Vagina (tissue), 2 donors: ENCODE results near the gene ANO9. TPM values are rescaled to one million over a fixed set of nuclear protein-coding genes. Genes with fewer than 3 reads are reported as not detected.

Source experiments
- DNase-seq, 2 donors: peaks; one replicate each; pipeline ENCODE4 v3.0.0-alpha.2; 2017; ENCODE audit errors: extremely low spot score in 2 of 2
- H3K27ac ChIP-seq: fragments of 200-600 bp; sonication (generic); one replicate; pipeline ENCODE4 v1.5.1; 2019
- H3K27me3 ChIP-seq: fragments of 200-600 bp; sonication (generic); one replicate; pipeline ENCODE4 v1.5.1; 2019
- H3K36me3 ChIP-seq, 2 donors: fragments of 200-600 bp; sonication (generic); one replicate each; pipeline ENCODE4 v1.5.1; 2017 to 2019
- H3K4me1 ChIP-seq: fragments of 200-600 bp; sonication (generic); one replicate; pipeline ENCODE4 v1.5.1; 2019
- H3K4me3 ChIP-seq, 2 donors: fragments of 200-600 bp; sonication (generic); 1 replicate in 1 of 2; 2 replicates in 1 of 2; pipeline ENCODE4 v1.5.1; 2016 to 2019
- H3K9me3 ChIP-seq: fragments of 200-600 bp; sonication (generic); one replicate; pipeline ENCODE4 v1.5.1; 2019
- POLR2A ChIP-seq, 2 donors: fragments of 450-650 bp; IDR thresholded peaks; one replicate each; pipeline ENCODE4 v1.6.1; 2017; ENCODE audit warnings: antibody characterized with exemption in 2 of 2, mild to moderate bottlenecking in 2 of 2, moderate library complexity in 2 of 2
- POLR2AphosphoS5 ChIP-seq, 2 donors: sonication (generic); formaldehyde crosslinking; IDR thresholded peaks; one replicate each; pipeline ENCODE4 v1.9.0; 2017; ENCODE audit warnings: antibody characterized with exemption in 2 of 2, mild to moderate bottlenecking in 2 of 2, low read depth in 1 of 2; ENCODE audit not compliant: insufficient read depth in 1 of 2
- intact Hi-C: fragments of 100-400 bp; cut with DNase I; formaldehyde crosslinking; loops from one replicate; pipeline ENCODE4 v1.15.1; 2023
- total RNA-seq: library from RNA; depleted of rRNA; stranded (reverse); fragments of >200 nt; gene quantifications from one replicate; pipeline ENCODE4 v1.2.3, GENCODE V29; 2016
- TF ChIP-seq, protein P1 (sequence below), 3 experiments: fragments of 450-650 bp in 2 of 3; fragments of 200-600 bp in 1 of 3; sonication (generic) in 1 of 3; IDR thresholded peaks; one replicate each; pipeline ENCODE4 v1.5.1; 2017 to 2019; ENCODE audit warnings: antibody characterized with exemption in 3 of 3, mild to moderate bottlenecking in 2 of 3, moderate library complexity in 2 of 3

Gene ANO9
- total RNA-seq, 1 donor from 2014 or later = 12.0 TPM

DNA sequence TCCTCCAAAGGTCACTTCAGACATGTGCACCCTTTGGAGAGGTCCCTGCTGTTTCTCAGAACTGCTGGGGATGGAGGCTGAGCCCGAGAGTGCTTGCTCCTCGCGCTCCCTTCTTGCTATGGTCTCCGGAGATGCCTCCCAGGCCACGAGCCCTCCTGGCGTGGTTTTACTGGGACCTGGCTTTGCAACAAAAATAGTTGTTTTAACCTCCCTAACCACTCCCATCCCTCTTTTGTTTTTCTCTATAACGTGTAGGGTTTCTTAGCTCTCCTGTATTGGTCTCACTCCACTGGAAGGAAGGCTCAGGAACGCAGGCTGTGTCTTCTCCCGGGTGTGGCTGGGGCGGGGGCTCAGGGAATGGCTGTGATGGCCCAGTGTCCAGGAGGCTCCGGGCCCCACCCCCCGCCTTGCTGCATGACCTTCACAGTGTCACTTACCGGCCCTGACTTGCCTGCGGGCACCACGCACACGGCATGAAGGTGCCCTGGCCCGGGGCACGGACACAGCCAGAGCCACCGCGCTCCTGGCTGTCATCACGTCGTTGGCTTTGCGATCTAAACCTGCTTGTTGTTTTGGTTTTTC lies 13.8 kb upstream of the ANO9 start:
- no peak overlapping the region for H3K27ac ChIP-seq
- H3K4me1 ChIP-seq = peaks cover 13% of the 10 kb centered on the region
- DNase-seq = no peak
- no peak overlapping the region for H3K4me3 ChIP-seq
- intact Hi-C loops = no loop called here
- H3K36me3 ChIP-seq = peaks cover 0 to 18% of the 10 kb centered on the region in 2 donors
- TF ChIP-seq, protein P1, sequence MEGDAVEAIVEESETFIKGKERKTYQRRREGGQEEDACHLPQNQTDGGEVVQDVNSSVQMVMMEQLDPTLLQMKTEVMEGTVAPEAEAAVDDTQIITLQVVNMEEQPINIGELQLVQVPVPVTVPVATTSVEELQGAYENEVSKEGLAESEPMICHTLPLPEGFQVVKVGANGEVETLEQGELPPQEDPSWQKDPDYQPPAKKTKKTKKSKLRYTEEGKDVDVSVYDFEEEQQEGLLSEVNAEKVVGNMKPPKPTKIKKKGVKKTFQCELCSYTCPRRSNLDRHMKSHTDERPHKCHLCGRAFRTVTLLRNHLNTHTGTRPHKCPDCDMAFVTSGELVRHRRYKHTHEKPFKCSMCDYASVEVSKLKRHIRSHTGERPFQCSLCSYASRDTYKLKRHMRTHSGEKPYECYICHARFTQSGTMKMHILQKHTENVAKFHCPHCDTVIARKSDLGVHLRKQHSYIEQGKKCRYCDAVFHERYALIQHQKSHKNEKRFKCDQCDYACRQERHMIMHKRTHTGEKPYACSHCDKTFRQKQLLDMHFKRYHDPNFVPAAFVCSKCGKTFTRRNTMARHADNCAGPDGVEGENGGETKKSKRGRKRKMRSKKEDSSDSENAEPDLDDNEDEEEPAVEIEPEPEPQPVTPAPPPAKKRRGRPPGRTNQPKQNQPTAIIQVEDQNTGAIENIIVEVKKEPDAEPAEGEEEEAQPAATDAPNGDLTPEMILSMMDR (IDR thresholded peaks at IDR 0.05) = no peak
- no peak for TF ChIP-seq POLR2AphosphoS5 (IDR thresholded peaks at IDR 0.05; ENCODE audit: insufficient read depth in 1 of 2, low read depth in 1 of 2)
- no peak for TF ChIP-seq POLR2A (IDR thresholded peaks at IDR 0.05)
- no peaks in the 10 kb centered on the region for H3K9me3 ChIP-seq
- no peaks in the 10 kb centered on the region for H3K27me3 ChIP-seq

DNA sequence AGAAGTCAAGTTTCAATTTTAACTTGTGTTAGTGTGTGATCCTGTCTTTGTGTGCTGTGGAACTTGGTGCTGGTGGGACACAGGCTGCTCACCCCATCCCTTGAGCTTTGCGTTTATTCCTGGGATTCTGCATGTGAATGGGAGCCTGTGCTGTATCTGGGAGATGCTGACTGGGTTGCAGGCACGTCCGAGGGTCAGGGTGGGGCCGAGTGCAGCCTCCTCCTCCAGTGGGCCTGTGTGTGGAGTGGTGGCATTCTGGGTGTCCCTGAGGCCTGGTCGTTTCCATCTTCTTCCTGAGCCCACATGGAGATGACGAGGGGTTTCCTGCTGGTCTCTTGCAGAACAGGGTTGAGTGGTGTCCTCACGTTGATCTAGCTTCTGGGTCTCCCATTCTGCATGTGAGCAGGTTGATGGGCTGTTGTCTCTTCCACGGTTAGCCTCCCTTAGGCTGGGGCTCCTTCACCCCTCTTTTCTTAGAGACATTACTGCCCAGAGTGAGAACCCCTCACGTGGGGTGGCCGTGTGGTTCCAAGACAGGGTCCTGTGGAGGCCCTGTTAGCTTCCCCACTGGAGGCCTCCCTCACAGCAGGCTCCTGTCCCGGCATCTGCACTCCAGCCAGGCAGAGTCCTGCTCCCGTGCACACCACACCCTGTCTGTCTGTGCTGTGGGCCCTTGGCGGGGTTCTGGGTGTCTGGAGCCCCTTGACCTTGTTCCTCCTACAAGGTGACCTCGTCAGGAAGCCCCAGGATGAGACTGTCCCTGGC lies 13.2 kb upstream of the ANO9 start:
- TF ChIP-seq POLR2AphosphoS5 (IDR thresholded peaks at IDR 0.05; ENCODE audit: insufficient read depth in 1 of 2, low read depth in 1 of 2) (no peak), POLR2A (IDR thresholded peaks at IDR 0.05) (no peak)
- TF ChIP-seq, protein P1 (IDR thresholded peaks at IDR 0.05) = no peak
- DNase-seq = no peak
- no peak overlapping the region for H3K4me3 ChIP-seq
- no peak overlapping the region for H3K27ac ChIP-seq
- peaks cover 14% of the 10 kb centered on the region for H3K4me1 ChIP-seq
- H3K27me3 ChIP-seq = no peaks in the 10 kb centered on the region
- peaks cover 0 to 14% of the 10 kb centered on the region in 2 donors for H3K36me3 ChIP-seq
- intact Hi-C loops = loop anchor here (5.0 kb wide), 1 partner anchor 47 kb away; no protein-coding TSS in a partner anchor
- H3K9me3 ChIP-seq = no peaks in the 10 kb centered on the region

DNA sequence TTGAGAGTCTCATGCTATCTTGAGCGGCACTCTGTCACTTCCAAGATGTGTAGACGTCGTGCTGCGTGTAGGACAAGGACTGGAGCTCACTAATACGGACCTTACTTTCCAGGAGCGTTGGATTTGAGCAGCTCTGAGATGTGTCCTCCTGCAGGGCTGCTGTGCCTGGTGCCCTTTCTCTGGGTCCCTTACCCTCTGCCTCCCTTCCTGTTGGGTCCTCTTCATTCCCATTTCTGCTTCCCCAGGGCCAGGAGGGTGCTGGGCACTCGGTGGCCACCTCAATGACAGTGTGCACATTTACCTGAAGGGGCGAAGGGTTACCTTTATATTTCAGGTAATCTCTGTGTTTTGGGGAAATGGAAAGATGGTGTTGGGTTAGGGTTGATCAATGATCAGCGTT lies 12.2 kb upstream of the ANO9 start:
- Histone ChIP-seq H3K4me3 (no peak overlapping the region), H3K27me3 (no peaks in the 10 kb centered on the region), H3K27ac (no peak overlapping the region), H3K9me3 (no peaks in the 10 kb centered on the region), H3K4me1 (peaks cover 22% of the 10 kb centered on the region), H3K36me3 (peaks cover 0 to 14% of the 10 kb centered on the region in 2 donors)
- intact Hi-C loops = loop anchor here (5.0 kb wide), 1 partner anchor 48 kb away; no protein-coding TSS in a partner anchor
- DNase-seq = no peak
- TF ChIP-seq POLR2A (IDR thresholded peaks at IDR 0.05) (no peak), POLR2AphosphoS5 (IDR thresholded peaks at IDR 0.05; ENCODE audit: insufficient read depth in 1 of 2, low read depth in 1 of 2) (no peak)
- TF ChIP-seq, protein P1 (IDR thresholded peaks at IDR 0.05) = no peak

DNA sequence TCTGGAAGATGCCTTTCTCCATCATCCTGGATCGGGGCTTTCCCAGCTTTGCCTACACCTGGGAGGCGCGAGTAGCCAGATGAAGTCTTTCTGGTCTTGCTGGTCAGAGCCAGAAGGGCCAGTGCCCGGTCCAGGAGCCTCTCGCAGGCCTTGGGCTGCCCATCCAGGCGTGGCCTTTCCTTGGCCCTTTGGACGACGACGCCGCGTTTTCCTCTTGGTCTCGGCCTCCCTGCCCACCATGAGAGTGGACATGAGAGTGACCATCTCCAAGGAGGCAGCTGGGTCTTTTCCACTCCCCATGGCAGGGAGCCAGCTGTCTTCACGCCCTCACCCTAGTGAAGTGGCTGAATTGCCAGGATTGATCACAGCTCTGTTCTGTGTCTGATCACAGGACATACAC lies 11.8 kb upstream of the ANO9 start:
- H3K4me1 ChIP-seq = peaks cover 27% of the 10 kb centered on the region
- H3K27ac ChIP-seq = no peak overlapping the region
- H3K9me3 ChIP-seq = no peaks in the 10 kb centered on the region
- H3K27me3 ChIP-seq = no peaks in the 10 kb centered on the region
- TF ChIP-seq, protein P1 (IDR thresholded peaks at IDR 0.05) = no peak
- no peak for TF ChIP-seq POLR2A (IDR thresholded peaks at IDR 0.05)
- intact Hi-C loops = loop anchor here (5.0 kb wide), 1 partner anchor 49 kb away; no protein-coding TSS in a partner anchor
- H3K36me3 ChIP-seq = peaks cover 0 to 14% of the 10 kb centered on the region in 2 donors
- no peak overlapping the region for H3K4me3 ChIP-seq
- DNase-seq = no peak
